BLaER1 (cell line): ENCODE data around the gene IFFO2.

Source experiments
- H3K27ac ChIP-seq: shearing (Covaris generic); formaldehyde crosslinking; 2 replicates; pipeline ENCODE4 v1.8.1; 2022
- H3K27me3 ChIP-seq: shearing (Covaris generic); formaldehyde crosslinking; 2 replicates; pipeline ENCODE4 v1.8.1; 2022
- H3K36me3 ChIP-seq: shearing (Covaris generic); formaldehyde crosslinking; 2 replicates; pipeline ENCODE4 v1.8.1; 2022
- H3K4me1 ChIP-seq: shearing (Covaris generic); formaldehyde crosslinking; 2 replicates; pipeline ENCODE4 v1.8.1; 2022
- H3K4me2 ChIP-seq: shearing (Covaris generic); formaldehyde crosslinking; 2 replicates; pipeline ENCODE4 v1.8.1; 2022
- H3K4me3 ChIP-seq: shearing (Covaris generic); formaldehyde crosslinking; 2 replicates; pipeline ENCODE4 v1.8.1; 2022
- H3K9ac ChIP-seq: shearing (Covaris generic); formaldehyde crosslinking; 2 replicates; pipeline ENCODE4 v1.8.1; 2022
- H3K9me3 ChIP-seq: shearing (Covaris generic); formaldehyde crosslinking; 2 replicates; pipeline ENCODE4 v1.8.1; 2022
- H4K20me1 ChIP-seq: shearing (Covaris generic); formaldehyde crosslinking; 2 replicates; pipeline ENCODE4 v1.8.1; 2022
- Cebpa-rat ChIP-seq: shearing (Covaris generic); IDR thresholded peaks from 2 replicates; pipeline ENCODE4 v1.8.1; 2022

IFFO2 gene

GRCh38 chr1:18953731-18954231 is 2.7 kb downstream of the IFFO2 start:
- H3K27me3 ChIP-seq = no peaks in the 10 kb centered on the region
- peak overlapping the region; percentile 99 for H3K4me2 ChIP-seq
- TF ChIP-seq Cebpa-rat = no peak
- H3K9ac ChIP-seq = peak overlapping the region; percentile 83; the same call in 1 of the 2 replicates
- H4K20me1 ChIP-seq = peaks cover 48% of the 10 kb centered on the region
- peaks cover 85% of the 10 kb centered on the region for H3K4me1 ChIP-seq
- no peak overlapping the region for H3K27ac ChIP-seq
- H3K4me3 ChIP-seq = peak overlapping the region; percentile 89; the same call in 1 of the 2 replicates
- H3K9me3 ChIP-seq = no peaks in the 10 kb centered on the region
- H3K36me3 ChIP-seq = no peaks in the 10 kb centered on the region

- Histone ChIP-seq H3K9ac (peak overlapping the region; percentile 82), H3K27me3 (no peaks in the 10 kb centered on the region), H3K4me1 (peaks cover 88% of the 10 kb centered on the region), H3K4me3 (peak overlapping the region; percentile 63), H3K4me2 (peak overlapping the region; percentile 99), H3K9me3 (no peaks in the 10 kb centered on the region), H4K20me1 (peaks cover 58% of the 10 kb centered on the region), H3K36me3 (no peaks in the 10 kb centered on the region), H3K27ac (peak overlapping the region; percentile 87)
- TF ChIP-seq Cebpa-rat = no peak
Measured at GRCh38 chr1:18951818-18952391, 4.6 kb downstream of the IFFO2 start.

- no peak for TF ChIP-seq Cebpa-rat
- Histone ChIP-seq H3K36me3 (no peaks in the 10 kb centered on the region), H3K4me3 (peak overlapping the region; percentile 63), H3K27ac (peak overlapping the region; percentile 87), H3K9ac (peak overlapping the region; percentile 82), H3K9me3 (no peaks in the 10 kb centered on the region), H3K4me2 (peak overlapping the region; percentile 99), H4K20me1 (peaks cover 59% of the 10 kb centered on the region), H3K4me1 (peaks cover 92% of the 10 kb centered on the region), H3K27me3 (no peaks in the 10 kb centered on the region)
Measured at GRCh38 chr1:18951416-18951815, 5.1 kb downstream of the IFFO2 start.

GRCh38 chr1:18950401-18951026 is 6.0 kb downstream of the IFFO2 start:
- no peaks in the 10 kb centered on the region for H3K9me3 ChIP-seq
- TF ChIP-seq Cebpa-rat = no peak
- H3K4me2 ChIP-seq = peak overlapping the region; percentile 99
- peak overlapping the region; percentile 63 for H3K4me3 ChIP-seq
- peak overlapping the region; percentile 87 for H3K27ac ChIP-seq
- peaks cover 58% of the 10 kb centered on the region for H4K20me1 ChIP-seq
- no peaks in the 10 kb centered on the region for H3K27me3 ChIP-seq
- H3K36me3 ChIP-seq = no peaks in the 10 kb centered on the region
- peaks cover 100% of the 10 kb centered on the region for H3K4me1 ChIP-seq
- peak overlapping the region; percentile 82 for H3K9ac ChIP-seq

- Histone ChIP-seq H4K20me1 (peaks cover 58% of the 10 kb centered on the region), H3K4me1 (peaks cover 100% of the 10 kb centered on the region), H3K36me3 (no peaks in the 10 kb centered on the region), H3K9ac (peak overlapping the region; percentile 82), H3K4me2 (peak overlapping the region; percentile 99), H3K4me3 (peak overlapping the region; percentile 63), H3K9me3 (no peaks in the 10 kb centered on the region), H3K27me3 (no peaks in the 10 kb centered on the region), H3K27ac (peak overlapping the region; percentile 87)
- TF ChIP-seq Cebpa-rat = no peak
Measured at GRCh38 chr1:18949686-18950400, 6.6 kb downstream of the IFFO2 start.

- H3K9me3 ChIP-seq = no peaks in the 10 kb centered on the region
- no peak for TF ChIP-seq Cebpa-rat
- peaks cover 58% of the 10 kb centered on the region for H4K20me1 ChIP-seq
- H3K4me1 ChIP-seq = peaks cover 99% of the 10 kb centered on the region
- no peaks in the 10 kb centered on the region for H3K27me3 ChIP-seq
- H3K4me2 ChIP-seq = peak overlapping the region; percentile 99
- H3K4me3 ChIP-seq = peak overlapping the region; percentile 63
- H3K36me3 ChIP-seq = no peaks in the 10 kb centered on the region
- peak overlapping the region; percentile 82 for H3K9ac ChIP-seq
- H3K27ac ChIP-seq = peak overlapping the region; percentile 87
Measured at GRCh38 chr1:18948913-18949685, 7.4 kb downstream of the IFFO2 start.

- peak overlapping the region; percentile 99 for H3K4me2 ChIP-seq
- peaks cover 58% of the 10 kb centered on the region for H4K20me1 ChIP-seq
- no peaks in the 10 kb centered on the region for H3K9me3 ChIP-seq
- peak overlapping the region; percentile 87 for H3K27ac ChIP-seq
- peak overlapping the region; percentile 82; the same call in 1 of the 2 replicates for H3K9ac ChIP-seq
- no peak for TF ChIP-seq Cebpa-rat
- H3K27me3 ChIP-seq = no peaks in the 10 kb centered on the region
- H3K36me3 ChIP-seq = peaks cover 5% of the 10 kb centered on the region; the same call in 1 of the 2 replicates
- peaks cover 97% of the 10 kb centered on the region for H3K4me1 ChIP-seq
- H3K4me3 ChIP-seq = peak overlapping the region; percentile 19; the same call in 1 of the 2 replicates
Measured at GRCh38 chr1:18948048-18948912, 8.2 kb downstream of the IFFO2 start.

- Histone ChIP-seq H3K4me1 (peaks cover 90% of the 10 kb centered on the region), H3K9ac (peak overlapping the region; percentile 82; the same call in 1 of the 2 replicates), H3K9me3 (no peaks in the 10 kb centered on the region), H3K36me3 (peaks cover 5% of the 10 kb centered on the region; the same call in 1 of the 2 replicates), H3K27ac (peak overlapping the region; percentile 87), H3K27me3 (no peaks in the 10 kb centered on the region), H4K20me1 (peaks cover 53% of the 10 kb centered on the region), H3K4me3 (no peak overlapping the region), H3K4me2 (peak overlapping the region; percentile 99)
- TF ChIP-seq Cebpa-rat = no peak
Measured at GRCh38 chr1:18947570-18947969, 8.9 kb downstream of the IFFO2 start.
